Fibroblast of lung (primary cell): ENCODE results near the gene TICRR. TPM values are rescaled to one million over a fixed set of nuclear protein-coding genes. Genes with fewer than 3 reads are reported as not detected.

ENCODE experiments used
- DNase-seq, 2 donors: peaks; one replicate each; pipeline versions ENCODE4 v3.0.0 to v3.0.0-alpha.2; 2010; ENCODE audit warnings: low read depth in 2 of 2
- H2AFZ ChIP-seq: 2 replicates; pipeline ENCODE4 v1.5.1; 2012; ENCODE audit warnings: low read length, control low read depth, inconsistent platforms
- H3K27ac ChIP-seq: 2 replicates; pipeline ENCODE4 v1.5.1; 2011; ENCODE audit warnings: low read length, control low read depth; ENCODE audit not compliant: insufficient read depth
- H3K27me3 ChIP-seq: 2 replicates; pipeline ENCODE4 v1.5.1; 2011; ENCODE audit warnings: mild to moderate bottlenecking, low read length; ENCODE audit not compliant: control insufficient read depth, insufficient read depth
- H3K36me3 ChIP-seq: 2 replicates; pipeline ENCODE4 v1.5.1; 2011; ENCODE audit warnings: low read length; ENCODE audit not compliant: control insufficient read depth, insufficient read depth
- H3K4me1 ChIP-seq: 2 replicates; pipeline ENCODE4 v1.5.1; 2011; ENCODE audit warnings: low read length; ENCODE audit not compliant: control insufficient read depth, insufficient read depth; ENCODE audit errors: extremely low read depth
- H3K4me2 ChIP-seq: 2 replicates; pipeline ENCODE4 v1.5.1; 2011; ENCODE audit warnings: low read length, control low read depth; ENCODE audit not compliant: insufficient read depth; ENCODE audit errors: extremely low read depth
- H3K4me3 ChIP-seq, 4 experiments: fragments of 200-600 bp in 1 of 4; sonication (generic) in 1 of 4; replicated peaks in 1 of 4; 2 replicates each; pipeline ENCODE4 v1.5.1; 2011 to 2016; ENCODE audit warnings: low read length in 4 of 4, low read depth in 3 of 4, mild to moderate bottlenecking in 3 of 4, control low read depth in 2 of 4, inconsistent platforms in 1 of 4, mixed read lengths in 1 of 4; ENCODE audit not compliant: insufficient read depth in 1 of 4; ENCODE audit errors: control extremely low read depth in 1 of 4
- H3K79me2 ChIP-seq: 2 replicates; pipeline ENCODE4 v1.5.1; 2012; ENCODE audit warnings: mild to moderate bottlenecking, low read length, inconsistent platforms; ENCODE audit not compliant: control insufficient read depth, insufficient read depth
- H3K9ac ChIP-seq: 2 replicates; pipeline ENCODE4 v1.5.1; 2011; ENCODE audit warnings: mild to moderate bottlenecking, low read length, control low read depth; ENCODE audit not compliant: insufficient read depth
- H3K9me3 ChIP-seq: 2 replicates; pipeline ENCODE4 v1.5.1; 2012; ENCODE audit warnings: low read depth, low read length; ENCODE audit not compliant: control insufficient read depth, insufficient read depth
- H4K20me1 ChIP-seq: 2 replicates; pipeline ENCODE4 v1.5.1; 2011; ENCODE audit warnings: low read length; ENCODE audit not compliant: control insufficient read depth, insufficient read depth; ENCODE audit errors: extremely low read depth
- EZH2 ChIP-seq: IDR thresholded peaks from 2 replicates; pipeline ENCODE4 v1.5.1; 2012; ENCODE audit warnings: low read length, control low read depth, mild to moderate bottlenecking; ENCODE audit errors: missing control alignments
- polyA plus RNA-seq, 2 donors: library from polyadenylated mRNA; depleted of rRNA in 1 of 2; stranded (reverse) in 1 of 2; unstranded in 1 of 2; fragments of >200 nt; gene quantifications; 2 replicates each; pipeline ENCODE4 v1.2.1, GENCODE V29; 2011 to 2012; ENCODE audit warnings: missing spikeins in 1 of 2
- total RNA-seq: library from RNA; depleted of rRNA; stranded (reverse); fragments of >200 nt; gene quantifications from 2 replicates; pipeline ENCODE4 v1.2.1, GENCODE V29; 2014
- TF ChIP-seq, protein P1 (sequence below), 2 donors: IDR thresholded peaks in 1 of 2; conservative IDR thresholded peaks in 1 of 2; 1 replicate in 1 of 2; 2 replicates in 1 of 2; pipeline ENCODE4 v1.5.1; 2011 to 2012; ENCODE audit warnings: low read length in 2 of 2, control low read depth in 1 of 2, inconsistent platforms in 1 of 2, low read depth in 1 of 2, mild to moderate bottlenecking in 1 of 2

Gene TICRR
- total and polyA plus RNA-seq, 2 donors (not counting 1 experiment from before 2014, with no cell fraction given), result 1.2 to 1.6 TPM

DNA sequence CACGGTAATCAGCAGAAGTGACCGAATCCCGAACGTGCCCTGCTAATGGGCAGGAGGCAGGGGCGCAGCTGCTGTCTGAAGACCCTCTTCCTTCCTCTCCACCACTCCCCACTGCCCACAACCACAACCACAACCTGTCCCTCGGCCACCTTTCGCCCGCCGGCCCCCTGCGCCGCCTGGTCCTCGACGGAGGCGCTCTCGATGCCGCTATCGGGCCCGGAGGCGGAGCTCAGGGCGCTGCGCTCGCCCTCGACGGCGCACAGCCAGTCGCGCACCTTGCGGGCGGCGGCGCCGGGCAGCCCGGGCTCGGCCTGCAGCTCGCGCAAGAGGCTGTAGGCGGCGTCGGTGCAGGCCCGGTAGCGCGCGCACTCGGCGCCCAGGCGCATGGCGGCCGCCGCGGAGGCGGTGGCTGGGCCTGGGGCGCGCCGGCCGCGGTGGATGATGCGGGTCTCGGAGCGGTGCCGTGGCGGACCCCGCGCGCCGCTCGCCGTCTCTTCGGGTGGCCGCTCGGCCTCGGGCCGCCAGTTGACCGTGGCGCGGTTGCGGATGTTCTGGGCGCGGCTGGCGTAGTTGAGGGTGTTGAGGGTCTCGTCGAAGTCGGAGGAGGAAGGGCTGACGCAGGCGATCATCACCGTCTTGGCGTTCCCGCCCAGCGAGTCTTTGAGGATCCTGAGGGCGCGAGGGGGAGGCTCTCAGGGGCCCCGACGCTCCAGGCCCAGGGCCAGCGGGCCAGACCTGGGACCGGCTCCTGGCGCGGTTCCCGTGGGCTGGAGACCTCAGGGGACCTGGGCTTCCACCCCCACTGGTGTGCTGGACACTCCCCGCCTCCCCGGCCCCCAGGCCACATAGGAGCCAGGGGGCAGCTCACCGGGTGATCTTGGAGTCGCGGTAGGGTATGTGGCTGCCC is 73.1 kb downstream of the TICRR start:
- no peak for TF ChIP-seq EZH2
- TF ChIP-seq, protein P1, sequence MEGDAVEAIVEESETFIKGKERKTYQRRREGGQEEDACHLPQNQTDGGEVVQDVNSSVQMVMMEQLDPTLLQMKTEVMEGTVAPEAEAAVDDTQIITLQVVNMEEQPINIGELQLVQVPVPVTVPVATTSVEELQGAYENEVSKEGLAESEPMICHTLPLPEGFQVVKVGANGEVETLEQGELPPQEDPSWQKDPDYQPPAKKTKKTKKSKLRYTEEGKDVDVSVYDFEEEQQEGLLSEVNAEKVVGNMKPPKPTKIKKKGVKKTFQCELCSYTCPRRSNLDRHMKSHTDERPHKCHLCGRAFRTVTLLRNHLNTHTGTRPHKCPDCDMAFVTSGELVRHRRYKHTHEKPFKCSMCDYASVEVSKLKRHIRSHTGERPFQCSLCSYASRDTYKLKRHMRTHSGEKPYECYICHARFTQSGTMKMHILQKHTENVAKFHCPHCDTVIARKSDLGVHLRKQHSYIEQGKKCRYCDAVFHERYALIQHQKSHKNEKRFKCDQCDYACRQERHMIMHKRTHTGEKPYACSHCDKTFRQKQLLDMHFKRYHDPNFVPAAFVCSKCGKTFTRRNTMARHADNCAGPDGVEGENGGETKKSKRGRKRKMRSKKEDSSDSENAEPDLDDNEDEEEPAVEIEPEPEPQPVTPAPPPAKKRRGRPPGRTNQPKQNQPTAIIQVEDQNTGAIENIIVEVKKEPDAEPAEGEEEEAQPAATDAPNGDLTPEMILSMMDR (conservative IDR thresholded peaks at IDR 0.05 in 1 of 2, IDR thresholded peaks at IDR 0.05 in 1 of 2; ENCODE audit: low read depth in 1 of 2, low read length in 2 of 2), result no peak
- no peak overlapping the region for H3K4me3 ChIP-seq
- H4K20me1 ChIP-seq, result no peaks in the 10 kb centered on the region
- H3K36me3 ChIP-seq, result peaks cover 5% of the 10 kb centered on the region
- no peak overlapping the region for H2AFZ ChIP-seq
- no peaks in the 10 kb centered on the region for H3K4me1 ChIP-seq
- no peaks in the 10 kb centered on the region for H3K27me3 ChIP-seq
- H3K27ac ChIP-seq, result no peak overlapping the region
- peaks cover 3% of the 10 kb centered on the region for H3K79me2 ChIP-seq
- no peak overlapping the region for H3K9ac ChIP-seq
- DNase-seq, result no peak
- H3K9me3 ChIP-seq, result no peaks in the 10 kb centered on the region
- no peak overlapping the region for H3K4me2 ChIP-seq

DNA sequence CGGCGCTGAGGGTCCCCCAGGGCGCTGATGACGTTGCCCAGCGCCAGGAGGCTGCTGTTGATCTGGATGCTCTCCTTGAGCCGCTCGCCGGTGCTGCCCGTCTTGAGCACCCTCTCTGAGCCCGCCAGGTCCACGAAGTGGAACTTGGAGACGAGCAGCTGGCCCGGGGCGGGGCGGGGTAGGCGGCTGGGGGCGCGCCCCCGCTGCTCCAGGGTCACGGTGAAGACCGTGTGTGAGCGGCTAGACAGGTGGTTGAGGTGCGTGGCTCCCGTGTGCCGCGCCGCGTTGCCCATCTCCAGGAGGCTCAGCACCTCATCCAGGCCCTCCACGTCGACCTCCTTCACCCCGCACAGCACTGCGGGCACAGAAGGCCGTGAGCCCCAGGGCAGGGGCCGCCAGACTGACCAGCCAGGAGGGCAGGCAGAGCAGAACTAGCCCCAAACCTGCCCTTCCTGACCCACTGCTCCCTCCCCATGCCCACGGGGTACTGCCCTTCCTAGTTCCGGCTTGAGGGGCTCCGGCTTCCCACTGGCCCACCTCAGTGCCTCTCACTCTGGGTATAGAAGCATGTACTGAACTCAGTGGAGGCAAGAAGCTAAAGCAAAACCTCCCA is 73.8 kb downstream of the TICRR start:
- Histone ChIP-seq H3K4me2 (no peak overlapping the region), H3K4me1 (no peaks in the 10 kb centered on the region), H3K79me2 (peaks cover 4% of the 10 kb centered on the region), H3K9ac (no peak overlapping the region), H3K27ac (no peak overlapping the region), H3K4me3 (no peak overlapping the region), H2AFZ (no peak overlapping the region), H4K20me1 (no peaks in the 10 kb centered on the region), H3K9me3 (no peaks in the 10 kb centered on the region), H3K36me3 (peaks cover 5% of the 10 kb centered on the region), H3K27me3 (no peaks in the 10 kb centered on the region)
- no peak for DNase-seq
- TF ChIP-seq, protein P1 (conservative IDR thresholded peaks at IDR 0.05 in 1 of 2, IDR thresholded peaks at IDR 0.05 in 1 of 2; ENCODE audit: low read depth in 1 of 2, low read length in 2 of 2), result no peak
- TF ChIP-seq EZH2, result no peak

DNA sequence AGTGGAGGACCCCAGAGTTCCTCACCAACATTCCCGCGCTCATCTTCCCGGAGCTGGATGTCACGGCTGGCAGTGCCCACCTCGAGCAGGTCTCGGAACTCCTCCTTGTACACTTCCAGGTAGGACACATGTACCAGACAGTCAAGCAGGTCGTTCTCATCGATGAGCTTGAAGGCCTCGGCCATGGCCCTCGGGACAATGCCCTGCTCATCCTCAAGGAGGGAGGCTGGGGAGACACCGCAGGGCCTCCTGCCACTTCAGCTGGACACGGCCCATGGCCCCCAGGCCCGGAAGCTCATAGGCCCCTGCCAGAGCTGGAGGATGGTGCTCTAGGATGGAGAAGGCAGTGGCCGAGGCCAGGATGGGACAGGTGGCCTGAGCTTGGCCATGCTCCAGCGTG is 74.4 kb downstream of the TICRR start:
- H3K9me3 ChIP-seq, result no peaks in the 10 kb centered on the region
- no peak overlapping the region for H2AFZ ChIP-seq
- peaks cover 5% of the 10 kb centered on the region for H3K36me3 ChIP-seq
- TF ChIP-seq, protein P1 (conservative IDR thresholded peaks at IDR 0.05 in 1 of 2, IDR thresholded peaks at IDR 0.05 in 1 of 2; ENCODE audit: low read depth in 1 of 2, low read length in 2 of 2), result no peak
- TF ChIP-seq EZH2, result no peak
- no peak overlapping the region for H3K27ac ChIP-seq
- no peak overlapping the region for H3K9ac ChIP-seq
- H3K4me1 ChIP-seq, result peaks cover 2% of the 10 kb centered on the region
- no peaks in the 10 kb centered on the region for H3K27me3 ChIP-seq
- peaks cover 8% of the 10 kb centered on the region for H3K79me2 ChIP-seq
- H3K4me3 ChIP-seq, result no peak overlapping the region
- no peaks in the 10 kb centered on the region for H4K20me1 ChIP-seq
- no peak for DNase-seq
- no peak overlapping the region for H3K4me2 ChIP-seq
